GM12891 (cell line): ENCODE measurements around the gene LRRC47.

ENCODE experiments used
- POLR2A ChIP-seq: IDR thresholded peaks from 2 replicates; pipeline ENCODE4 v1.6.1; 2011; ENCODE audit warnings: low read depth, low read length, control low read depth
- TAF1 ChIP-seq: IDR thresholded peaks from 2 replicates; pipeline ENCODE4 v1.6.1; 2011; ENCODE audit warnings: low read depth, low read length, control low read depth

- no peak for TF ChIP-seq POLR2A
- no peak for TF ChIP-seq TAF1
These were observed 17.8 kb upstream of the LRRC47 start for GRCh38 chr1:3814065-3814464.
